ENCODE data around the gene TRIOBP. TPM values are rescaled to one million over a fixed set of nuclear protein-coding genes. Genes with fewer than 3 reads are reported as not detected.

TRIOBP gene
- total and polyA plus RNA-seq, 2 donors (not counting 3 experiments of a cell fraction or from before 2014, with no cell fraction given) = 60.6 to 104 TPM

DNA sequence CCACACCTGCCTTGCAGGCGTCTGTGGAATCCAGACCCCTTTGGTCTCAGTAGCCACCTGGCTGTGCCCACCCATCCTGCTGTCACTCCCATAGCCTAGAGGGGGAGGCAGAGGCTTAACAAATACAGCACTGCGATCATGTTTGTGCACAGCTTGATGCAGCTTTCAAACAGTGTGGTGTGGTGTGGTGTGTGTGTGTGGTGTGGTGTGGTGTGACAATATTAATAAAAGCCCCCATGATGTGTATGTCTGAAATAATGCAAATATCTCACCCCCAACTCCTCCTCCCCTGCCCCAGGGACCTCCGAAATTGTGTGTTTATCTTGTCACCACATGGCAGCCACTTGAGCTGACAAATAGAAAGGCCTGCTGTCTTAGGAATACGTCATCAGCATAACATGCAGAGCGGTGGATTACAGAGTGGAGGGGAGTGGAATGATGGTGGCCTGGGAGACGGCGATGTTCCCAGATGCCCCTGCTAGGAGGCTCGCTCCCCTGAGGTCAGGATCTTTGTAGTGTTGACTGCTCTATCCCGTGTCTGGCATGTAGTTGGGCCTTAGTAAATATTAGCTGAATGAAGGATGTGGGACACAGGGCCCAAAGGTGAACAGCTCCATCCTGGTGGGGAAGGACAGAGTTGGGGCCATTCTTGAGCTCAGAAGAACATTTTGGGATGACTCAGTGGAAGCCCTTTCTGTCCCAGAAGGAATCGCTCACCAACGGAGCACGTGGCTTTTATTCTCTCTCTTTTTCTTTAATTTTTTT is 35.5 kb upstream of the TRIOBP start:
- Histone ChIP-seq H2AFZ (ENCODE audit: low read depth, low read length) (no peak overlapping the region), H3K36me3 (ENCODE audit: control insufficient read depth in 2 of 2, extremely low read depth in 1 of 2, insufficient read depth in 2 of 2, low read length in 2 of 2) (peaks cover 0 to 10% of the 10 kb centered on the region in 2 experiments), H3K9me1 (replicated peaks; ENCODE audit: control insufficient read depth, extremely low read depth, insufficient read depth, low read length) (no peaks in the 10 kb centered on the region), H3K4me3 (replicated peaks in 1 of 3; ENCODE audit: insufficient read depth in 1 of 3, low read depth in 1 of 3, low read length in 3 of 3) (no peak overlapping the region), H3K4me2 (ENCODE audit: insufficient read depth, low read length) (no peak overlapping the region), H3K9me3 (replicated peaks; ENCODE audit: control insufficient read depth, insufficient read depth, low read length) (no peaks in the 10 kb centered on the region), H3K27ac (ENCODE audit: insufficient read depth, low read depth, low read length) (no peak overlapping the region), H4K20me1 (replicated peaks; ENCODE audit: control insufficient read depth, extremely low read depth, insufficient read depth, low read length) (no peaks in the 10 kb centered on the region), H3K4me1 (ENCODE audit: control insufficient read depth, extremely low read depth, insufficient read depth, low read length) (peaks cover 17% of the 10 kb centered on the region), H3K79me2 (ENCODE audit: control insufficient read depth, insufficient read depth, low read length) (peaks cover 32% of the 10 kb centered on the region), H3K27me3 (ENCODE audit: control insufficient read depth in 2 of 2, insufficient read depth in 2 of 2, low read length in 2 of 2) (no peaks in the 10 kb centered on the region), H3K9ac (replicated peaks; ENCODE audit: extremely low read depth, insufficient read depth, low read length) (no peak overlapping the region)
- FAIRE-seq = peak; percentile 12
- intact Hi-C loops (cut with micrococcal nuclease) = no loop called here
- dilution Hi-C loops (cut with MboI; ENCODE audit: extremely low pct_ligation_motif_present, low sequenced_read_pairs) = no loop called here
- BruUV-seq (replicated peaks) = no TSS peak
- POLR2A ChIA-PET = interaction anchor here (1.2 kb wide), 1 partner anchor 20 kb away, joined by 5 read pairs; no protein-coding TSS in a partner anchor
- CTCF ChIA-PET = interaction anchor here (0.6 to 8.6 kb wide), 11 partner anchors 10 to 202 kb away, joined by 3 to 220 read pairs (median 11); partner anchors contain the start of genes LGALS1 and NOL12
- DNase-seq (ENCODE audit: low read depth, low spot score) = no peak
- TF ChIP-seq MYC (IDR thresholded peaks at IDR 0.05; ENCODE audit: low read depth, low read length) (no peak), CTCF (IDR thresholded peaks at IDR 0.05; ENCODE audit: extremely low read depth in 1 of 2, insufficient read depth in 1 of 2, low read depth in 1 of 2, low read length in 2 of 2) (peak; percentile 28 to 29)

GRCh38 chr22:37662039-37662438 is 34.8 kb upstream of the TRIOBP start:
- FAIRE-seq (no peak), DNase-seq (ENCODE audit: low read depth, low spot score) (no peak)
- intact Hi-C loops (cut with micrococcal nuclease) = no loop called here
- Histone ChIP-seq H3K4me1 (ENCODE audit: control insufficient read depth, extremely low read depth, insufficient read depth, low read length) (peaks cover 17% of the 10 kb centered on the region), H3K27ac (ENCODE audit: insufficient read depth, low read depth, low read length) (no peak overlapping the region), H3K9me3 (replicated peaks; ENCODE audit: control insufficient read depth, insufficient read depth, low read length) (no peaks in the 10 kb centered on the region), H3K36me3 (ENCODE audit: control insufficient read depth in 2 of 2, extremely low read depth in 1 of 2, insufficient read depth in 2 of 2, low read length in 2 of 2) (peaks cover 0 to 10% of the 10 kb centered on the region in 2 experiments), H2AFZ (ENCODE audit: low read depth, low read length) (no peak overlapping the region), H3K9ac (replicated peaks; ENCODE audit: extremely low read depth, insufficient read depth, low read length) (no peak overlapping the region), H3K4me2 (ENCODE audit: insufficient read depth, low read length) (no peak overlapping the region), H4K20me1 (replicated peaks; ENCODE audit: control insufficient read depth, extremely low read depth, insufficient read depth, low read length) (no peaks in the 10 kb centered on the region), H3K27me3 (ENCODE audit: control insufficient read depth in 2 of 2, insufficient read depth in 2 of 2, low read length in 2 of 2) (no peaks in the 10 kb centered on the region), H3K4me3 (replicated peaks in 1 of 3; ENCODE audit: insufficient read depth in 1 of 3, low read depth in 1 of 3, low read length in 3 of 3) (no peak overlapping the region), H3K79me2 (ENCODE audit: control insufficient read depth, insufficient read depth, low read length) (peaks cover 32% of the 10 kb centered on the region), H3K9me1 (replicated peaks; ENCODE audit: control insufficient read depth, extremely low read depth, insufficient read depth, low read length) (no peaks in the 10 kb centered on the region)
- CTCF ChIA-PET = interaction anchor here (1.4 to 8.6 kb wide), 8 partner anchors 9 to 201 kb away, joined by 5 to 220 read pairs (median 16); partner anchors contain the start of genes LGALS1 and NOL12
- TF ChIP-seq JUN (IDR thresholded peaks at IDR 0.05; ENCODE audit: borderline replicate concordance, insufficient read depth, insufficient read length, low read depth) = no peak
- no peak for TF ChIP-seq CTCF (IDR thresholded peaks at IDR 0.05; ENCODE audit: extremely low read depth in 1 of 2, insufficient read depth in 1 of 2, low read depth in 1 of 2, low read length in 2 of 2)
- no peak for TF ChIP-seq POLR2AphosphoS5 (IDR thresholded peaks at IDR 0.05; ENCODE audit: insufficient read depth, low read depth, low read length)
- TF ChIP-seq POLR2A (IDR thresholded peaks at IDR 0.05; ENCODE audit: low read depth, low read length) = no peak
- TF ChIP-seq EZH2 (IDR thresholded peaks at IDR 0.05; ENCODE audit: borderline replicate concordance, low read depth, low read length, severe bottlenecking) = no peak
- no peak for TF ChIP-seq MYC (IDR thresholded peaks at IDR 0.05; ENCODE audit: low read depth, low read length)
- no peak for TF ChIP-seq FOS (IDR thresholded peaks at IDR 0.05; ENCODE audit: borderline replicate concordance, insufficient read depth, low read length)
- POLR2A ChIA-PET = no interaction called here
- dilution Hi-C loops (cut with MboI; ENCODE audit: extremely low pct_ligation_motif_present, low sequenced_read_pairs) = no loop called here
- BruUV-seq (replicated peaks) = no TSS peak

All from endothelial cell of umbilical vein (primary cell).